Prostate gland (tissue), 2 donors: Measurements from ENCODE around the gene MLST8.

Experiments used
- CTCF ChIP-seq, 4 experiments: fragments of 200-600 bp in 2 of 4; fragments of 450-650 bp in 2 of 4; sonication (generic) in 2 of 4; IDR thresholded peaks; 1 replicate in 3 of 4; 2 replicates in 1 of 4; pipeline ENCODE4 v1.5.1; 2016 to 2019; ENCODE audit warnings: antibody characterized with exemption in 4 of 4, mild to moderate bottlenecking in 2 of 4, moderate library complexity in 2 of 4
- POLR2A ChIP-seq: fragments of 450-650 bp; IDR thresholded peaks from one replicate; pipeline ENCODE4 v1.6.1; 2016; ENCODE audit warnings: antibody characterized with exemption, mild to moderate bottlenecking
- POLR2AphosphoS5 ChIP-seq: sonication (generic); formaldehyde crosslinking; IDR thresholded peaks from one replicate; pipeline ENCODE4 v1.6.1; 2017; ENCODE audit warnings: antibody characterized with exemption

- TF ChIP-seq CTCF (IDR thresholded peaks at IDR 0.05) (no peak), POLR2A (no peak), POLR2AphosphoS5 (no peak)
Observed at GRCh38 chr16:2159175-2159838, 45.9 kb upstream of the MLST8 start.
